Stimulated activated CD8-positive, alpha-beta memory T cell treated with anti-CD3 and anti-CD28 coated beads, Interleukin-2, amount 100 ng/mL, for 48 hours (primary cell): ENCODE results near the gene SNTG2.
"Not testable (repeated sequence)": the region's sequence is repeated elsewhere in the genome, so short reads cannot be mapped to it uniquely, and the experiment has no call there.

ENCODE experiments used
- DNase-seq, 2 donors: peaks; one replicate each; pipeline ENCODE4 v3.0.0-alpha.2; 2020; ENCODE audit warnings: low read depth in 2 of 2

The SNTG2 gene

GRCh38 chr2:1093668-1094067 lies 143.0 kb downstream of the SNTG2 start:
- DNase-seq, result not testable (repeated sequence)

DNA sequence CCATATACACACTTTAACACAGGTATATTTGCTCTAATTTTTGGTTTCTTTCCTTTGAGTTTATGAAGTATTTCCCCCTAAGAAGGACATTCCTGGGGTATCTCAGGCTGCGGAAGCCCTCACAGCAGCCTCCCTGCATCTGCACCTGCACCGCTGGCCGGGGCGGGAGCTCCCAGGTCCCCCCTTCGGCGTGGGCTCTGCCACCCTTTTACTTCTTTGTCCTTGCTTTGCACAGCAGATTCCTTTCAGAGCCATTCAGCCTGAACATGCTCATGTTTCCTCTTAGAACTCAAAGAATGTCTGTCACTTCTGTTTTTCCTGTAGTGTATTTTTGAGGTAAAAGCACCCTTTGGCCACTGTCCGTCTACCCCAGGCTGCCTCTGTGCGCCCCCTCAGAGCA lies 146.5 kb downstream of the SNTG2 start:
- DNase-seq, result no peak

GRCh38 chr2:1099418-1099817 lies 148.8 kb downstream of the SNTG2 start:
- DNase-seq, result no peak

- DNase-seq, result no peak
Measured at GRCh38 chr2:1101011-1101782, 150.5 kb downstream of the SNTG2 start.

DNA sequence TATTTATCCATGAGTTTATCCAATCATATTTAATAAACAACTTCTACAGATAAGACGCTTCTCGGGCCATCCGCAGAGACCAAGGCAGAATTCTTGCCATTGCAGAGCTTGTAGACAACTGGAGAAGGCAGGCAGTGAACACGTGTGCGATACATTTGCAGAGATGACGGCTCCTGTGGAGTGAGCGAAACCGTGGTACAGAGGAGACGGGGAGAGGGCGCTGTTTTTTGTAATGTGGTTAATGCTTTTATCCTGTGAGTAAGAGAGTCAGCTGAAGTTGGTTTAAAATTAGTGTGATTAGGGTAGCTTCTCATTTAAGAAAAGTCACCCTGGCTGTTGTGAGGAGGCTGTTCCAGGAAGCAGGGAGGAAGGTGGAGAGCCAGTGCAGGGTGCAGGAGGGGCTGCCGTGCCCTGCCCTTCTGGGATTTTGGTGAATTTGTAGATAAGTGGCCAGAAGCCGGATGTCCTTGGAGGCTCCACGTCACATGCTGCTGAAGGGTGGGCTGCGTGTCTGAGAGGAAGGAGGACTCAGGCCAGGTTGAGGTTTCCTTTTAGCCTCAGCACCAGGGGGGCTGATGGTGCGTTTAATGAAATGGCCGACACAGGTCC lies 151.4 kb downstream of the SNTG2 start:
- no peak for DNase-seq

GRCh38 chr2:1104364-1104763 lies 153.7 kb downstream of the SNTG2 start:
- DNase-seq, result no peak

DNA sequence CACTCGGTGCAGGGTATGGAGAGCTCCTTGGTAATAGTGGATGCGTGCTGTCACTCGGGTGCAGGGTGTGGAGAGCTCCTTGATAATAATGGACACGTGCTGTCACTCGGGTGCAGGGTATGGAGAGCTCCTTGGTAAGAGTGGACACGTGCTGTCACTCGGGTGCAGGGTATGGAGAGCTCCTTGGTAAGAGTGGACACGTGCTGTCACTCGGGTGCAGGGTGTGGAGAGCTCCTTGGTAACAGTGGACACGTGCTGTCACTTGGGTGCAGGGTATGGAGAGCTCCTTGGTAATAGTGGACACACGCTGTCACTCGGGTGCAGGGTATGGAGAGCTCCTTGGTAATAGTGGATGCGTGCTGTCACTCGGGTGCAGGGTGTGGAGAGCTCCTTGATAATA lies 155.7 kb downstream of the SNTG2 start:
- not testable (repeated sequence) for DNase-seq

DNA sequence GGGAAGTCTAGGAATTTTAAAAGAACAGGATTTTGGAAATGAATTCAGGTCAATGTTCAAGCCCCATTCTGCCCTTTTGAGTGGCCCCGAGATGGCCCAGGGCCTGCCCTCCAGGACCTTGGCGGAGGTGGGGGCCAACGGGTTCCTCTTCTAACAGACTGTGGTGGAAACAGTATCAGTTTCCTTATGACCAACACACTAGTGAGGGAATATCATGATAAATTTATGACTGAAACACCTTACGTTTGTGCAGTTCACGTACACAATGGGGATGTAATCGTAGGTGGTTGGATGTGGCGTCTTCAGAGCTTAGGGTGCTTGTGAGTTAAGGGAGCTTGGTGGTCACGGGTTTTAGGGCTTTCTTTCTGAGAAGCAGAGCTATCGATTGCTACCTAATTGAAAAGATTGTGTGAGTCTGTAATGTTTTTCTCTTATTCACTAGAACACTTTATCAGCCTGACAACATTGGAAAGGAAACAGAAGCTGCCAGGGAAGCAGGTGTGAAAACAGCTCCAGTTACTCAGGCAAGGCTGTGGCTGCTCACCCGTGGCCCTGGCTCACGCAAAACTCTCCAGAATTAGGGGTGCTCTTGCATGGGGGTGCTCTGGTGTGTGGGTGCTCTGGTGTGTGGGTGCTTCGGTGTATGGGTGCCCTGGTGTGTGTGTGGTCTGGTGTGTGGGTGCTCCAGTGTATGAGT lies 165.3 kb downstream of the SNTG2 start:
- no peak for DNase-seq

GRCh38 chr2:1117569-1117968 lies 166.9 kb downstream of the SNTG2 start:
- no peak for DNase-seq

- no peak for DNase-seq
Measured at GRCh38 chr2:1125217-1125616, 174.6 kb downstream of the SNTG2 start.

DNA sequence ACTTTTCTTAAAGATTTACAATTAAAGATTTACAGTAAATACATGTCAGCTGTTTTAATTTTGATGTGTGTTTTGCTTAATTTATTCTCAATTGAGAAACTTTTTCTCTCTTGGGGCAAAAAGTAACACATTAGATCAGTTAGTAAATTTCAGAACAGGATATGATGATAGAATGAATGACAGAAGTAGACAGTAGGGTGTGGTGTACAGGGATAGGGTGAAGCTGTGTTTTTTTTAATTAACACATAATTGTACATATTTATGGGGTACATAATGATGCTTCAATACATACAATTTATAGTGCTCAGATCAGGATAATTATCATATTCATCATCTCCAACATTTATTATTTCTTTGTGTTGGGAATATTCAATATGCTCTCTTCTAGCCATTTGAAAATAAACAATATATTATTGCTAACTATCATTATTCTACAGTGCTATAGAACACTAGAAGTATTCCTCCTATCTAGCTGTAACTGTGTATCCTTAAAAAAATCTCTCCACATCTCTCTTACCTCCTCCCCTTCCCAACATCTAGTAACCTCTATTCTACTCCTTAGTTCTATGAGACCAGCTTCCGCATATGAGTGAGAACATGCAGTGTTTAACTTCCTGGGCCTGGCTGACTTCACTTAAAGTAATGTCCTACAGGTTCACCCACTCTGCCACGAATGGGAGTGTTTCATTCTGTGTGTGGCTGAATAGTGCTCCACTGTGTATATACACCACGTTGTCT lies 175.2 kb downstream of the SNTG2 start:
- no peak for DNase-seq

GRCh38 chr2:1129982-1130381 lies 179.3 kb downstream of the SNTG2 start:
- no peak for DNase-seq

- DNase-seq, result no peak
Measured at GRCh38 chr2:1130922-1131321, 180.3 kb downstream of the SNTG2 start.

DNA sequence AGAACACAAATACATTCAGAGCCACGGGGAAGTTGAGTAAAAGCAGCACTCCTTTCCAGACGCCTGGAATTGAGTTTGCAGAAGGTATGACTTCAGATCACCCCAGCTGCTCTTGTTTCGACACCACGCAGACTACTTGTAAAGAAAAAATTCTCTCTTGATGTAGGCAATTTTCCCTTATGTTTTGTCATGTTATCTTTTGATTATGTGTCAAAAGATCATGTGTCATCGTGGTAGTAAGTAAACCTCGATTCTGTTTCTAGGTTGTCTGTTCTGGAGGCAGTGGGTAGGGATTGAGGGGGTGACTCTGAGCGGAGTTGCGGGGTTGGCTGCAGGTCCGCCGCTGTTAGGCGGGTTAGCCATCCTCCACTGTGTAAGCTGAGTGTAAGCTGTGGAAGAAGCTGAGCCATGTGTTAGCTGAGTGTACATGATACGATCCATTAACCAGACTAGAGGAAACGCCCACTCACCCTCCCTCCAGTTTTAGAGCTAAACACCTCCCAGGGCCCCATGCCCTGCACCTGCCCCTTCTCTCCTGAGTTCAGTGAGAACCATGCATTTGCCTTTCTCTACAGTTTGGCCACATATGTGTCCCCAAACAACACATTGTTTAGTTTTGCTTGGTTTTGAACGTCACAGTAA lies 181.8 kb downstream of the SNTG2 start:
- peak; percentile 6 to 17 for DNase-seq

GRCh38 chr2:1133896-1134295 lies 183.2 kb downstream of the SNTG2 start:
- DNase-seq, result peak in 1 of 2 donors; percentile 9

- no peak for DNase-seq
Measured at GRCh38 chr2:1134629-1135028, 184.0 kb downstream of the SNTG2 start.

GRCh38 chr2:1136067-1136466 lies 185.4 kb downstream of the SNTG2 start:
- DNase-seq, result no peak

- no peak for DNase-seq
Measured at GRCh38 chr2:1136846-1137245, 186.2 kb downstream of the SNTG2 start.

GRCh38 chr2:1137264-1137663 lies 186.6 kb downstream of the SNTG2 start:
- no peak for DNase-seq

DNA sequence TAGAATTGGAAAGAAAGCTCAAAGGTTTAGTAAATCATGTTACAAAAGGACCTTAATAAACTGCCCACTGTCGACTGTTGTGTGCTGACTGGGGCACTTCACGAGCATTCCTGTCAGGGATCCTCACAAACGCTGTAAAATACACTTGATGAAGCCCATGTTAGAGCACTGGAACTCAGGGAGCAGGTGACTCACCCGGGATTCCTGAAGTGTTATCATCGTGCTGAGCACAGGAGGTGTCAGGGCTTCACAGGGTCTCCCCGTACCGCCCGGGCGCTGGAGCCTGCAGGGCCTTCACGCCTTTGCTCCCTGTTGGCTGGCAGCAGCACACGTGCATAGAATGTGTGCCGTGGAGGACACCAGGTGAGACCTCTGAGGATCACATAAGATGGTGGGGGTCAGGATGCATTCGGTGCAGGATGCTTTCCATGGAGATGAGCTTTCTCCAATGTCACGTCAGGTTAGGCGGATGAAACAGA lies 187.3 kb downstream of the SNTG2 start:
- no peak for DNase-seq

DNA sequence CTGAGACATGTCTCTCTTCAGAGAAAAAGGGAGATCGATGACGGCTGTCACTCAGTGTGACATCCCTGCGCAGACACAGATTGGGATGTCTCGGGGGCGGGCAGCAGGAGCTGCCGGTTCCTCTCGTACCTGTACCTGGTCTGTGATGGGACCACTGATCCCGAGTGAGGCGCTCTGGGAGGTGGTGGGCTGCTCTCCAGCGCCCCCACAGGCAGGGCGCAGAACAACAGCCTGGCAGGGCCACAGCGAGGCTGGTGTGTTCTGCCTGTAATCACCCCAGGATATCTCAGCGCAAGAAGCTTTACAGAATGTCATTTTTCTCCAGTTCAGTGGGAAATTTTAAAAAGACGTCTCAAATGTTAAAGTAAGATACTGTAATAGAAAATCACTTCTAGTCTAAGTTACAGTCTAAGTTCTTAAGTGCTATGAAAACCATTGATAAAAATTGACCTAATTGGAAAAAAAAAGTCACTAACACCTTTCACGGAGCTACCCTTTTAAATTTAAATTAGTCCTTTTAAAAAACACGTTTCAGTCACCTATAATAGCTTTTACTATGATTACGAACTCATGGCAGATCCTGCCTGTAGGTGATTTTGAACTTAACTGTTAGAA lies 189.8 kb downstream of the SNTG2 start:
- peak; percentile 27 to 33 for DNase-seq
